IMR-90 (cell line): Measurements from ENCODE around the gene ENO2. TPM values are rescaled to one million over a fixed set of nuclear protein-coding genes. Genes with fewer than 3 reads are reported as not detected.

Source experiments
- ATAC-seq: fragments of 200-7000 bp; cut with Tn5 transposase; 2 replicates; pipeline ENCODE4 v1.9.1; 2020; ENCODE audit warnings: low read depth, mild to moderate bottlenecking, moderate library complexity
- BruUV-seq: library from RNA; stranded (reverse); fragments of 400-500 nt; replicated peaks from 2 replicates; lab custom pipeline; 2021; lab: Mats Ljungman, UMichigan
- CTCF ChIA-PET: fragments of 300-600 bp; formaldehyde crosslinking; extraction: SDS; loops from one replicate; lab custom pipeline; 2021; ENCODE audit warnings: antibody characterized with exemption; lab: Yijun Ruan, JAX
- POLR2A ChIA-PET: fragments of 300-600 bp; sonication (Branson Sonifier 250); formaldehyde crosslinking; loops from one replicate; lab custom pipeline; 2022; ENCODE audit warnings: antibody characterized with exemption; ENCODE audit not compliant: unreplicated experiment; lab: Charles Lee
- DNase-seq: peaks from one replicate; pipeline ENCODE4 v3.0.0; 2013
- H2AFZ ChIP-seq: replicated peaks from 2 replicates; pipeline ENCODE3; 2013; ENCODE audit warnings: low read length, mild to moderate bottlenecking; ENCODE audit not compliant: poor library complexity
- H2AK5ac ChIP-seq: 2 replicates; pipeline ENCODE4 v1.6.1; 2013; ENCODE audit warnings: low read depth, low read length, inconsistent platforms
- H2AK9ac ChIP-seq: replicated peaks from 2 replicates; pipeline ENCODE3; 2013; ENCODE audit warnings: mild to moderate bottlenecking, low read depth, low read length, moderate library complexity; ENCODE audit not compliant: poor library complexity
- H2BK120ac ChIP-seq: 2 replicates; pipeline ENCODE4 v1.6.1; 2013; ENCODE audit warnings: low read depth, low read length, inconsistent platforms
- H2BK15ac ChIP-seq: 3 replicates; pipeline ENCODE4 v1.6.1; 2013; ENCODE audit warnings: low read depth, low read length, inconsistent platforms
- H2BK20ac ChIP-seq: 2 replicates; pipeline ENCODE4 v1.6.1; 2013; ENCODE audit warnings: low read depth, mild to moderate bottlenecking, inconsistent platforms, low read length, moderate library complexity
- H2BK5ac ChIP-seq: 2 replicates; pipeline ENCODE4 v1.6.1; 2013; ENCODE audit warnings: mild to moderate bottlenecking, low read depth, low read length, inconsistent platforms; ENCODE audit not compliant: poor library complexity, severe bottlenecking
- H3K14ac ChIP-seq: replicated peaks from 2 replicates; pipeline ENCODE4 v1.6.1; 2013; ENCODE audit warnings: low read depth, low read length, inconsistent platforms
- H3K18ac ChIP-seq: 2 replicates; pipeline ENCODE4 v1.6.1; 2013; ENCODE audit warnings: low read depth, low read length, control low read depth
- H3K23ac ChIP-seq: 2 replicates; pipeline ENCODE4 v1.6.1; 2013; ENCODE audit warnings: low read depth, low read length, inconsistent platforms
- H3K27ac ChIP-seq: 2 replicates; pipeline ENCODE4 v1.5.1; 2013; ENCODE audit warnings: mild to moderate bottlenecking, control low read depth, low read length; ENCODE audit not compliant: insufficient read depth
- H3K27me3 ChIP-seq: 2 replicates; pipeline ENCODE4 v1.6.1; 2013; ENCODE audit warnings: low read length; ENCODE audit not compliant: control insufficient read depth, insufficient read depth
- H3K36me3 ChIP-seq: 2 replicates; pipeline ENCODE4 v1.6.1; 2013; ENCODE audit warnings: low read length, mixed read lengths; ENCODE audit not compliant: control insufficient read depth, insufficient read depth
- H3K4ac ChIP-seq: 2 replicates; pipeline ENCODE4 v1.6.1; 2013; ENCODE audit warnings: low read depth, low read length, inconsistent platforms
- H3K4me1 ChIP-seq: 2 replicates; pipeline ENCODE4 v1.6.1; 2013; ENCODE audit warnings: low read length, mixed read lengths; ENCODE audit not compliant: control insufficient read depth, insufficient read depth
- H3K4me2 ChIP-seq: 2 replicates; pipeline ENCODE4 v1.6.1; 2013; ENCODE audit warnings: low read depth, mild to moderate bottlenecking, control low read depth, low read length, moderate library complexity
- H3K4me3 ChIP-seq: 2 replicates; pipeline ENCODE4 v1.5.1; 2013; ENCODE audit warnings: low read depth, mild to moderate bottlenecking, control low read depth, low read length, moderate library complexity; ENCODE audit not compliant: insufficient read depth
- H3K56ac ChIP-seq: 2 replicates; pipeline ENCODE4 v1.6.1; 2013; ENCODE audit warnings: low read length, inconsistent platforms; ENCODE audit not compliant: insufficient read depth; ENCODE audit errors: extremely low read depth
- H3K79me1 ChIP-seq, 2 experiments: 2 replicates each; pipeline ENCODE4 v1.6.1; 2013; ENCODE audit warnings: low read length in 2 of 2, inconsistent platforms in 1 of 2, low read depth in 1 of 2
- H3K9ac ChIP-seq: 2 replicates; pipeline ENCODE4 v1.6.1; 2013; ENCODE audit warnings: low read depth, low read length, control low read depth
- H3K9me1 ChIP-seq: 2 replicates; pipeline ENCODE4 v1.6.1; 2013; ENCODE audit warnings: low read length, inconsistent platforms; ENCODE audit not compliant: insufficient read depth
- H3K9me3 ChIP-seq: 2 replicates; pipeline ENCODE4 v1.6.1; 2013; ENCODE audit warnings: low read length; ENCODE audit not compliant: control insufficient read depth, insufficient read depth
- H4K20me1 ChIP-seq: 2 replicates; pipeline ENCODE4 v1.6.1; 2013; ENCODE audit warnings: low read length, inconsistent platforms; ENCODE audit not compliant: insufficient read depth
- H4K5ac ChIP-seq: 2 replicates; pipeline ENCODE4 v1.6.1; 2013; ENCODE audit warnings: mild to moderate bottlenecking, low read depth, low read length, control low read depth
- H4K8ac ChIP-seq, 2 experiments: 2 replicates each; pipeline ENCODE4 v1.6.1; 2013; ENCODE audit warnings: low read depth in 2 of 2, low read length in 2 of 2, control low read depth in 1 of 2, inconsistent platforms in 1 of 2
- H4K91ac ChIP-seq: 2 replicates; pipeline ENCODE4 v1.6.1; 2013; ENCODE audit warnings: low read depth, low read length, inconsistent platforms; ENCODE audit not compliant: insufficient read depth
- BHLHE40 ChIP-seq: fragments of 150-350 bp; IDR thresholded peaks from 2 replicates; pipeline ENCODE4 v1.6.1; 2016; ENCODE audit warnings: mild to moderate bottlenecking, low read depth, low read length
- CHD1 ChIP-seq: IDR thresholded peaks from 2 replicates; pipeline ENCODE4 v1.6.1; 2012; ENCODE audit warnings: low read depth, low read length, improper control_type of control experiment
- MAFK ChIP-seq: IDR thresholded peaks from 2 replicates; pipeline ENCODE4 v1.6.1; 2012; ENCODE audit warnings: low read depth, low read length, improper control_type of control experiment
- MAZ ChIP-seq: IDR thresholded peaks from 2 replicates; pipeline ENCODE4 v1.6.1; 2012; ENCODE audit warnings: low read depth, mild to moderate bottlenecking, low read length, improper control_type of control experiment, moderate library complexity, borderline replicate concordance
- MXI1 ChIP-seq: IDR thresholded peaks from 2 replicates; pipeline ENCODE4 v1.6.1; 2012; ENCODE audit warnings: low read depth, mild to moderate bottlenecking, low read length, moderate library complexity, borderline replicate concordance
- POLR2A ChIP-seq: IDR thresholded peaks from 2 replicates; pipeline ENCODE4 v1.6.1; 2012; ENCODE audit warnings: mild to moderate bottlenecking, low read depth, low read length
- SMC3 ChIP-seq: fragments of 150-350 bp; IDR thresholded peaks from 2 replicates; pipeline ENCODE4 v1.6.1; 2016; ENCODE audit warnings: low read depth, mild to moderate bottlenecking, antibody characterized with exemption, low read length, moderate library complexity
- WGBS, 2 experiments: methylation state at CpG; one replicate each; pipeline versions ENCODE4 v1.1.5 to v1.1.7; 2013; ENCODE audit warnings: missing lambda C conversion rate in 2 of 2; ENCODE audit not compliant: insufficient read length in 1 of 2; ENCODE audit errors: extremely low coverage in 2 of 2; 5-methylcytosine and 5-hydroxymethylcytosine counted together
- dilution Hi-C: fragments of 300-500 bp; cut with HindIII; formaldehyde crosslinking; loops from one replicate; pipeline ENCODE4 v1.14.3; 2018; ENCODE audit warnings: low sequenced_read_pairs; ENCODE audit not compliant: unreplicated experiment
- in situ Hi-C: fragments of 300-500 bp; cut with MboI; formaldehyde crosslinking; loops from 3 replicates; pipeline ENCODE4 v1.14.3; 2019; ENCODE audit warnings: low sequenced_read_pairs, inconsistent platforms, mixed read lengths
- intact Hi-C: fragments of 100-400 bp; cut with micrococcal nuclease; formaldehyde crosslinking; loops from 2 replicates; pipeline ENCODE4 v1.10.0; 2022
- polyA plus RNA-seq, 3 experiments: library from polyadenylated mRNA; depleted of rRNA; stranded (reverse); fragments of >200 nt; gene quantifications; 2 replicates each; pipeline ENCODE4 v1.2.3, GENCODE V29; 2012; ENCODE audit warnings: low replicate concordance in 1 of 3
- total RNA-seq: library from RNA; depleted of rRNA; stranded (reverse); fragments of >200 nt; gene quantifications from 2 replicates; pipeline ENCODE4 v1.2.3, GENCODE V29; 2012
- TF ChIP-seq, protein P1 (sequence below): fragments of 150-350 bp; IDR thresholded peaks from 2 replicates; pipeline ENCODE4 v1.6.1; 2016; ENCODE audit warnings: low read depth, mild to moderate bottlenecking, low read length, moderate library complexity, borderline replicate concordance
- TF ChIP-seq, protein P2 (sequence below): fragments of 150-350 bp; IDR thresholded peaks from 2 replicates; pipeline ENCODE4 v1.6.1; 2017; ENCODE audit warnings: mild to moderate bottlenecking, antibody characterized with exemption, low read length, low read depth

The ENO2 gene
- total and polyA plus RNA-seq, 2 of the 4 experiments (the other 2 are of a cell fraction): 28.3 to 92.8 TPM

DNA sequence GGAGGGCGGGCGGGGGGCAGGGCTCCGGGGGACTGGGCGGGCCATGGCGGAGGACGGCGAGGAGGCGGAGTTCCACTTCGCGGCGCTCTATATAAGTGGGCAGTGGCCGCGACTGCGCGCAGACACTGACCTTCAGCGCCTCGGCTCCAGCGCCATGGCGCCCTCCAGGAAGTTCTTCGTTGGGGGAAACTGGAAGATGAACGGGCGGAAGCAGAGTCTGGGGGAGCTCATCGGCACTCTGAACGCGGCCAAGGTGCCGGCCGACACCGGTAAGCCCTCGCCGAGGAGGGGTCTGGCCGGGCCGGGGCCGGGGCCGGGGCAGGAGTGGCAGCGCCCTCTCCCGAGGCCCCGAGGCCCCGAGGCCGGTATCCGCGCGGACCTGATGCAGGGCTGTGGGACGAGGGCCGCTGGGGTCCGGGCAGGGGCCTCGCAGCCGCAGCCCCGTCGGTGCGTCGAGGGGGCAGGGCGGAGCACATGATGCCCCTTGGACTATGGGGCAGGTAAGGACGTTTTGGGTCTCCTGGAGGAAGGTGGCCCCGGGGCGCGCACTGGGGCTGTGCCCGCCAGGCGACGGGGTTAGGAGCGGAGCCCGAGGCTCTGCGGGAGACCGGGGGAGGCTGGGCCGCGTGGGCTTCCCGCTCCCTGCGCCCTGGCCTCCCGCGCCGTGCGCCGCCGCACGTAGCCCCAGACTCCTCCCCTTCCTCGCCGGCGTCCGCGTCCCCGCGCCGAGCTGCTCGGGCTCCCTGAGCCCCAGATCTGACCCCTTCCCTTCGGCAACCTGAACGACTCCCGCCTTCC lies 46.8 kb upstream of the ENO2 start, which contains the start of gene TPI1:
TPI1 (plus strand) TSS at position 119 of the 798 bp plus-strand sequence; CDS start at position 155, 36 bp downstream.
- in situ Hi-C loops (loop anchor here (5.0 kb wide), 1 partner anchor 95 kb away; no protein-coding TSS in a partner anchor), intact Hi-C loops (loop anchor here (2.0 to 5.0 kb wide), 3 partner anchors 15 to 770 kb away; partner anchors contain the start of genes RNU7-1 and USP5), dilution Hi-C loops (no loop called here)
- TF ChIP-seq, protein P1, sequence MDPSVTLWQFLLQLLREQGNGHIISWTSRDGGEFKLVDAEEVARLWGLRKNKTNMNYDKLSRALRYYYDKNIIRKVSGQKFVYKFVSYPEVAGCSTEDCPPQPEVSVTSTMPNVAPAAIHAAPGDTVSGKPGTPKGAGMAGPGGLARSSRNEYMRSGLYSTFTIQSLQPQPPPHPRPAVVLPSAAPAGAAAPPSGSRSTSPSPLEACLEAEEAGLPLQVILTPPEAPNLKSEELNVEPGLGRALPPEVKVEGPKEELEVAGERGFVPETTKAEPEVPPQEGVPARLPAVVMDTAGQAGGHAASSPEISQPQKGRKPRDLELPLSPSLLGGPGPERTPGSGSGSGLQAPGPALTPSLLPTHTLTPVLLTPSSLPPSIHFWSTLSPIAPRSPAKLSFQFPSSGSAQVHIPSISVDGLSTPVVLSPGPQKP: no peak
- TF ChIP-seq, protein P2, sequence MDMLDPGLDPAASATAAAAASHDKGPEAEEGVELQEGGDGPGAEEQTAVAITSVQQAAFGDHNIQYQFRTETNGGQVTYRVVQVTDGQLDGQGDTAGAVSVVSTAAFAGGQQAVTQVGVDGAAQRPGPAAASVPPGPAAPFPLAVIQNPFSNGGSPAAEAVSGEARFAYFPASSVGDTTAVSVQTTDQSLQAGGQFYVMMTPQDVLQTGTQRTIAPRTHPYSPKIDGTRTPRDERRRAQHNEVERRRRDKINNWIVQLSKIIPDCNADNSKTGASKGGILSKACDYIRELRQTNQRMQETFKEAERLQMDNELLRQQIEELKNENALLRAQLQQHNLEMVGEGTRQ: no peak
- TF ChIP-seq MAFK (no peak), CHD1 (0 out of 2 replicates have a peak, but pooled peaks have one; percentile 35), MAZ (0 out of 2 replicates have a peak, but pooled peaks have one; percentile 17), SMC3 (no peak), POLR2A (peak; percentile 99), MXI1 (peak; percentile 74), BHLHE40 (no peak)
- Histone ChIP-seq H2BK5ac (peak within 1 kb of the TSS; percentile 95), H2BK20ac (peak within 1 kb of the TSS; percentile 24; the same call in 1 of the 2 replicates), H4K20me1 (peaks cover 48% of the 10 kb centered on the region), H2BK120ac (peak within 1 kb of the TSS; percentile 65), H2AFZ (peak within 1 kb of the TSS; percentile 95), H3K23ac (peak within 1 kb of the TSS; percentile 97), H2AK5ac (peak within 1 kb of the TSS; percentile 97), H3K18ac (peak within 1 kb of the TSS; percentile 69), H3K9ac (peak within 1 kb of the TSS; percentile 100), H3K79me1 (peaks cover 23 to 51% of the 10 kb centered on the region in 2 experiments), H3K27ac (peak within 1 kb of the TSS; percentile 97), H3K4me2 (peak within 1 kb of the TSS; percentile 95), H2BK15ac (0 out of 3 replicates have a peak within 1 kb of the TSS, but pooled peaks have one; percentile 50), H4K91ac (peak within 1 kb of the TSS; percentile 84), H4K5ac (peak within 1 kb of the TSS; percentile 92), H3K27me3 (no peaks in the 10 kb centered on the region), H4K8ac (peak within 1 kb of the TSS; percentile 92 to 93), H2AK9ac (peak within 1 kb of the TSS; percentile 100), H3K9me3 (no peaks in the 10 kb centered on the region), H3K9me1 (0 out of 2 replicates have a peak, but pooled peaks cover 7% of the 10 kb centered on the region), H3K56ac (peak within 1 kb of the TSS; percentile 91), H3K4me3 (peak within 1 kb of the TSS; percentile 87), H3K14ac (peak within 1 kb of the TSS; percentile 95), H3K36me3 (peaks cover 52% of the 10 kb centered on the region), H3K4me1 (peaks cover 19% of the 10 kb centered on the region), H3K4ac (peak within 1 kb of the TSS; percentile 95)
- ChIA-PET POLR2A (interaction anchor here (1.1 to 1.9 kb wide), 2 partner anchors 15 to 38 kb away, joined by 3 to 6 read pairs; partner anchors contain the start of gene USP5), CTCF (no interaction called here)
- no TSS peak for BruUV-seq
- DNase-seq (peak; percentile 74), ATAC-seq (peak; percentile 82)
- WGBS, 2 experiments: 0% methylated on average over 39 of the region's 86 CpGs; no CpG with 5 or more reads in 1 of the 2 experiments
